Keratinocyte (primary cell): ENCODE results near the gene NCKAP1.
"Not testable (repeated sequence)": the region's sequence is repeated elsewhere in the genome, so short reads cannot be mapped to it uniquely, and the experiment has no call there.

ENCODE experiments used
- CTCF ChIP-seq, 3 experiments: IDR thresholded peaks in 1 of 3; conservative IDR thresholded peaks in 1 of 3; optimal IDR thresholded peaks in 1 of 3; 2 replicates in 2 of 3; 3 replicates in 1 of 3; pipeline versions ENCODE3 to v1.5.1; 2011; ENCODE audit warnings: low read length in 3 of 3, mild to moderate bottlenecking in 3 of 3, moderate library complexity in 2 of 3, control low read depth in 1 of 3, inconsistent platforms in 1 of 3; ENCODE audit not compliant: insufficient read depth in 2 of 3; ENCODE audit errors: extremely low read depth in 1 of 3
- EZH2 ChIP-seq: IDR thresholded peaks from one replicate; pipeline ENCODE4 v1.6.1; 2012; ENCODE audit warnings: inconsistent platforms, mild to moderate bottlenecking, low read length, moderate library complexity

GRCh38 chr2:182981475-182981874 lies 56.8 kb downstream of the NCKAP1 start:
- not testable (repeated sequence) for TF ChIP-seq CTCF (optimal IDR thresholded peaks at IDR 0.05 in 1 of 3, IDR thresholded peaks at IDR 0.05 in 1 of 3, conservative IDR thresholded peaks at IDR 0.05 in 1 of 3; ENCODE audit: extremely low read depth in 1 of 3, insufficient read depth in 2 of 3, low read length in 3 of 3); EZH2
